ENCODE results near the gene IGSF9B. TPM values are rescaled to one million over a fixed set of nuclear protein-coding genes. Genes with fewer than 3 reads are reported as not detected.

The IGSF9B gene
- total and polyA plus RNA-seq, 11 donors = 14.6 to 78.5 (median 38.3) TPM

DNA sequence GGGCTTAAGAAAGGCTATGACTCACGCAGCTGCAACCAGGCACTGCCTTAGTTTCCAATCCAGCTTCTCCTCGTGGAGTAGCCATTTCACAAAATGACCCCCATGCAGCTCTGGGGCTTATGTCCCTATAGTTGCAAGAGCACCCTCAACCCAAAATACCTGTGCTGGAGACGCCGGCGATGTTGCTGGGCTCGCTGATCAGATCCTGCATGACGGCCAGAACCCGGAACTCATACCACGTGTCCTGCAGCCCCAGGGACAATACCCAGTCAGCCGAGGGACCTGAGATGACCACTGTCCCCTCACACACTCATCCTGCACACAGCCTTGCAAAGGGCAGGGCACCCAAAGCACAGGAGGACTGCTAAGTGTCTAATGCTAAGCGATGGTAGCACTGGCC, 32.1 kb downstream of the IGSF9B start:
- intact Hi-C loops (cut with DNase I) = loop anchor here in 9 of 10 donors (5.0 to 10.0 kb wide), 7 partner anchors 118 to 218 kb away; no protein-coding TSS in a partner anchor
- Histone ChIP-seq H3K9me3 (no peaks in the 10 kb centered on the region), H3K36me3 (peaks cover 0 to 79% (median 67%) of the 10 kb centered on the region in 9 donors), H3K27me3 (no peaks in the 10 kb centered on the region), H3K27ac (no peak overlapping the region), H3K4me3 (no peak overlapping the region), H3K4me1 (peaks cover 0 to 15% (median 12%) of the 10 kb centered on the region in 12 donors)
- peak in 1 of 5 donors; percentile 30 for DNase-seq
- TF ChIP-seq POLR2A (IDR thresholded peaks at IDR 0.05) = no peak
- TF ChIP-seq, protein P1, sequence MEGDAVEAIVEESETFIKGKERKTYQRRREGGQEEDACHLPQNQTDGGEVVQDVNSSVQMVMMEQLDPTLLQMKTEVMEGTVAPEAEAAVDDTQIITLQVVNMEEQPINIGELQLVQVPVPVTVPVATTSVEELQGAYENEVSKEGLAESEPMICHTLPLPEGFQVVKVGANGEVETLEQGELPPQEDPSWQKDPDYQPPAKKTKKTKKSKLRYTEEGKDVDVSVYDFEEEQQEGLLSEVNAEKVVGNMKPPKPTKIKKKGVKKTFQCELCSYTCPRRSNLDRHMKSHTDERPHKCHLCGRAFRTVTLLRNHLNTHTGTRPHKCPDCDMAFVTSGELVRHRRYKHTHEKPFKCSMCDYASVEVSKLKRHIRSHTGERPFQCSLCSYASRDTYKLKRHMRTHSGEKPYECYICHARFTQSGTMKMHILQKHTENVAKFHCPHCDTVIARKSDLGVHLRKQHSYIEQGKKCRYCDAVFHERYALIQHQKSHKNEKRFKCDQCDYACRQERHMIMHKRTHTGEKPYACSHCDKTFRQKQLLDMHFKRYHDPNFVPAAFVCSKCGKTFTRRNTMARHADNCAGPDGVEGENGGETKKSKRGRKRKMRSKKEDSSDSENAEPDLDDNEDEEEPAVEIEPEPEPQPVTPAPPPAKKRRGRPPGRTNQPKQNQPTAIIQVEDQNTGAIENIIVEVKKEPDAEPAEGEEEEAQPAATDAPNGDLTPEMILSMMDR (IDR thresholded peaks at IDR 0.05) = no peak
- WGBS, 4 donors = 94 to 97% (median 96%) methylated on average over 11 of the region's 11 CpGs
- ATAC-seq = no peak

DNA sequence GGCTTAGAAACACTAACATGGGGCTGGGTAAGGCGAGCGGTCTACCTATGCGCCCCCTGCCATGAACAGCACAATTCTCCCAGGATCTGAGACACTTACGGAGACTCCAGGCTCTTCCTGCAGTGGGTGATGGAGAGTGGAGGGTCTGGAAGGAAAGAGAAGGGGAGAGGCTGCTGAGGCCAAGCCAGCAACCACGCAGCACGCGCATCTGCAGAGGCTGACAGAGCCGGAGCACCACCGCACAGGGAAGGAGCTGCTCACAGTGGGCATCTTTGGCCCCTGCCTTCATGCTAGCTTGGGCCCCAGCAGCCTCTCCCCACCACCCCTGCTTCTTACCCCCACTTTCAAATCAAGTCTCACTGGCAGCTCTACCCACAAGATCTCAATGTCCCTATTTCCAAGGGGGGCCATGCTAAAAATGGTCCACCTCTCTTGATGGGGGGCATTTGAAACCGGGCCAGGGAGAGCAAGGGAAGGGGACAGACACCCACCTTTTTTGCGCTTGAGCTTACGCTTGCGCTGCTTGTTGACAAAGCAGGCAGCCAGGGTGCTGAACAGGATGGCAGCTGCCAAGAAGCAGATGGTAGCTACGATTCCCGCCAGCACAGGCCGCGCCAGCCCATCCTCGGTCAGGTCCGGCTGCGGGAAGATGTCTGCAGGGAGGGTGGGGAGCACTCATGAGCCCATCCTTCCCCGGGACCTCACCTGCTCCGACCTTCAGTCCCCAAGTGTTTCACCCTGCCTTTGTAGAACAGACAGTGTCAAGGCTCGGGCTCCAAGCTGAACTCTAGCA, 34.5 kb downstream of the IGSF9B start:
- H3K27me3 ChIP-seq = no peaks in the 10 kb centered on the region
- TF ChIP-seq POLR2A (IDR thresholded peaks at IDR 0.05) = no peak
- TF ChIP-seq, protein P1 (IDR thresholded peaks at IDR 0.05) = no peak
- H3K27ac ChIP-seq = no peak overlapping the region
- no peak overlapping the region for H3K4me3 ChIP-seq
- H3K4me1 ChIP-seq = peaks cover 0 to 6% (median 0%) of the 10 kb centered on the region in 12 donors
- peaks cover 0 to 89% (median 65%) of the 10 kb centered on the region in 9 donors for H3K36me3 ChIP-seq
- 94 to 96% (median 96%) methylated on average over 15 to 23 of the region's 23 CpGs for WGBS, 4 donors
- DNase-seq (peak in 1 of 5 donors; percentile 34), ATAC-seq (no peak)
- intact Hi-C loops (cut with DNase I) = loop anchor here in 2 of 10 donors (10.0 kb wide), 2 partner anchors 123 to 213 kb away; no protein-coding TSS in a partner anchor
- no peaks in the 10 kb centered on the region for H3K9me3 ChIP-seq

DNA sequence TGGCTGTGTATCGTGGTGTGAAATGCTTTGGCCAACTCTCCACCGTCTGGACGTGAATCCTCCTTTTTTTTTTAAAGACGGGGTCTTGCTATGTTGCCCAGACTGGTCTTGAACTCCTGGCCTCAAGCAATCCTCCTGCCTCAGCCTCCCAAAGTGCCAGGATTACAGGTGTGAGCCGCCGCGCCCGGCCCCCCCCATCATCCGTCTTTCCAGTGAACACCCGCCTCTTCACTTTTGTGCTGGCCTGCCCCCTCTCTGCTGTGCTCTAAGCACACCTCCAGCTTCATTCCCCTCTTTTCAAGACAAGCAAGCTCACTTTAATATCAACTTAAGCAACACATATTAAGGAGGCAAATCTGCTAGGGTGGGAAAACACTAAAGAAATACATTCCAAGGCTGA, 35.3 kb downstream of the IGSF9B start:
- H3K4me1 ChIP-seq = peaks cover 0 to 6% (median 0%) of the 10 kb centered on the region in 12 donors
- intact Hi-C loops (cut with DNase I) = loop anchor here in 2 of 10 donors (10.0 kb wide), 2 partner anchors 123 to 213 kb away; no protein-coding TSS in a partner anchor
- no peak overlapping the region for H3K27ac ChIP-seq
- no peaks in the 10 kb centered on the region for H3K9me3 ChIP-seq
- H3K4me3 ChIP-seq = no peak overlapping the region
- ATAC-seq (no peak), DNase-seq (peak in 1 of 5 donors; percentile 10)
- 94 to 96% (median 94%) methylated on average over 10 of the region's 10 CpGs for WGBS, 4 donors
- H3K36me3 ChIP-seq = peaks cover 0 to 88% (median 66%) of the 10 kb centered on the region in 9 donors
- TF ChIP-seq, protein P1 (IDR thresholded peaks at IDR 0.05) = no peak
- no peaks in the 10 kb centered on the region for H3K27me3 ChIP-seq

DNA sequence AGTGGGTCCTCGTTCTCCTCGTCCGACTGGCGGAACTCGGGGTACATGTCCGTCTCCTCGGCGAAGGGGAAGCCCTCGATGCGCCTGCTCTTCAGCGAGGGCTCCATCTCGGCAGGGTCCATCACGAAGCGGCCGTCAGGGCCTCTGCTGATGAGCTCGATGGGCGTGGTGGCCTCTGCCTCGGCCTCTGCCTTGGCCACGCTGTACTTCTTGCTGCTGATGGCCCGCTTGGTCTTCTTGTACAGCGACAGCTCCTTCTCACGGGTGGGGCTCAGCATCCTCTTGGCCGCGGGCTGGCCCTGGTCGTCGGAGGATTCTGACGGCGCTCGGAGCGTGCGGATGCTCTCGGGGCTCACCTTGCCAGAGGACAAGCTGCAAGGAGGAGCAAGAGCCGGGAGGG, 35.7 kb downstream of the IGSF9B start:
- H3K4me3 ChIP-seq = no peak overlapping the region
- intact Hi-C loops (cut with DNase I) = loop anchor here in 2 of 10 donors (10.0 kb wide), 2 partner anchors 124 to 214 kb away; no protein-coding TSS in a partner anchor
- H3K4me1 ChIP-seq = peaks cover 0 to 6% (median 0%) of the 10 kb centered on the region in 12 donors
- no peak overlapping the region for H3K27ac ChIP-seq
- H3K27me3 ChIP-seq = no peaks in the 10 kb centered on the region
- WGBS, 4 donors = 92 to 96% (median 95%) methylated on average over 26 to 33 of the region's 33 CpGs
- peaks cover 0 to 88% (median 61%) of the 10 kb centered on the region in 9 donors for H3K36me3 ChIP-seq
- no peak for TF ChIP-seq POLR2A (IDR thresholded peaks at IDR 0.05)
- TF ChIP-seq, protein P1 (IDR thresholded peaks at IDR 0.05) = no peak
- ATAC-seq = no peak
- no peaks in the 10 kb centered on the region for H3K9me3 ChIP-seq
- peak in 1 of 5 donors; percentile 63 for DNase-seq

Data from heart left ventricle (tissue), 16 donors.